Naive thymus-derived CD4-positive, alpha-beta T cell (primary cell): Measurements from ENCODE around the gene PROSER2. TPM values are rescaled to one million over a fixed set of nuclear protein-coding genes. Genes with fewer than 3 reads are reported as not detected.
A peak's percentile ranks its signal among the peaks of the same experiment; 100 is the strongest.

ENCODE experiments used
- ATAC-seq: fragments of 150-1000 bp; cut with Tn5 transposase; 2 replicates; pipeline ENCODE4 v1.10.0; 2021; ENCODE audit warnings: mild to moderate bottlenecking, moderate library complexity
- CTCF ChIA-PET: fragments of 350-600 bp; sonication (Branson Sonifier 250); formaldehyde crosslinking; loops from one replicate; lab custom pipeline; 2021; ENCODE audit warnings: antibody characterized with exemption; lab: Charles Lee
- POLR2A ChIA-PET: fragments of 350-600 bp; sonication (Branson Sonifier 250); formaldehyde crosslinking; loops from one replicate; lab custom pipeline; 2021; ENCODE audit warnings: antibody characterized with exemption, inconsistent platforms; lab: Charles Lee
- DNase-seq, 9 donors: peaks; one replicate each; pipeline versions ENCODE4 v3.0.0 to v3.0.0-alpha.2; 2020 to 2022; ENCODE audit warnings: mixed read lengths in 1 of 9
- H3K27ac ChIP-seq: one replicate; pipeline ENCODE4 v1.7.0; 2013; ENCODE audit warnings: mild to moderate bottlenecking, low read depth, low read length, moderate library complexity
- H3K27me3 ChIP-seq, 2 donors: one replicate each; pipeline ENCODE4 v1.7.0; 2013; ENCODE audit warnings: low read length in 2 of 2, mild to moderate bottlenecking in 2 of 2, moderate library complexity in 2 of 2; ENCODE audit not compliant: control insufficient read depth in 2 of 2, insufficient read depth in 2 of 2
- H3K36me3 ChIP-seq, 3 experiments: 1 replicate in 2 of 3; 2 replicates in 1 of 3; pipeline ENCODE4 v1.7.0; 2013; ENCODE audit warnings: low read length in 3 of 3, mild to moderate bottlenecking in 3 of 3, moderate library complexity in 1 of 3; ENCODE audit not compliant: insufficient read depth in 3 of 3, control insufficient read depth in 2 of 3
- H3K4me1 ChIP-seq, 2 donors: one replicate each; pipeline ENCODE4 v1.7.0; 2013; ENCODE audit warnings: low read length in 2 of 2, mild to moderate bottlenecking in 2 of 2, moderate library complexity in 1 of 2; ENCODE audit not compliant: control insufficient read depth in 2 of 2, insufficient read depth in 2 of 2
- H3K4me3 ChIP-seq: 2 replicates; pipeline ENCODE4 v1.7.0; 2013; ENCODE audit warnings: mild to moderate bottlenecking, low read length
- H3K9me3 ChIP-seq, 3 experiments: 1 replicate in 2 of 3; 2 replicates in 1 of 3; pipeline ENCODE4 v1.7.0; 2013; ENCODE audit warnings: low read length in 3 of 3; ENCODE audit not compliant: control insufficient read depth in 2 of 3
- H3K27ac Mint-ChIP-seq, 9 donors: one replicate each; pipeline ENCODE4 v1.8.0; 2020 to 2022; ENCODE audit warnings: mixed read lengths in 9 of 9, mild to moderate bottlenecking in 8 of 9, moderate library complexity in 5 of 9, inconsistent platforms in 2 of 9
- H3K27me3 Mint-ChIP-seq, 5 donors: one replicate each; pipeline ENCODE4 v1.8.0; 2021 to 2022; ENCODE audit warnings: mixed read lengths in 5 of 5, mild to moderate bottlenecking in 1 of 5
- H3K36me3 Mint-ChIP-seq, 5 donors: one replicate each; pipeline ENCODE4 v1.8.0; 2020 to 2022; ENCODE audit warnings: mixed read lengths in 5 of 5, mild to moderate bottlenecking in 3 of 5, inconsistent platforms in 1 of 5
- H3K4me1 Mint-ChIP-seq, 7 donors: one replicate each; pipeline ENCODE4 v1.8.0; 2020 to 2022; ENCODE audit warnings: mixed read lengths in 7 of 7, mild to moderate bottlenecking in 3 of 7, inconsistent platforms in 1 of 7
- H3K4me3 Mint-ChIP-seq, 10 donors: one replicate each; pipeline ENCODE4 v1.8.0; 2020 to 2022; ENCODE audit warnings: mild to moderate bottlenecking in 10 of 10, mixed read lengths in 10 of 10, moderate library complexity in 6 of 10, inconsistent platforms in 2 of 10
- H3K9me3 Mint-ChIP-seq, 11 donors: one replicate each; pipeline ENCODE4 v1.8.0; 2020 to 2022; ENCODE audit warnings: mixed read lengths in 11 of 11, mild to moderate bottlenecking in 4 of 11, inconsistent platforms in 1 of 11, moderate library complexity in 1 of 11
- intact Hi-C, 2 donors: fragments of 100-400 bp; cut with micrococcal nuclease; formaldehyde crosslinking; loops; one replicate each; pipeline ENCODE4 v1.15.1; 2023
- polyA plus RNA-seq, 2 donors: library from polyadenylated mRNA; unstranded; fragments of 300-500 nt; fragmentation: Illumina TruSeq; gene quantifications; one replicate each; pipeline ENCODE4 v1.2.3, GENCODE V29; 2021
- total RNA-seq, 6 experiments: library from RNA in 5 of 6; stranded (reverse) in 5 of 6; gene quantifications; 1 replicate in 5 of 6; 2 replicates in 1 of 6; pipeline ENCODE4 v1.2.3 and lab custom pipeline; 2021 to 2026

PROSER2 gene
- total and polyA plus RNA-seq, 7 experiments from 2014 or later: 0.07 to 4.9 (median 2.2) TPM

GRCh38 chr10:11838298-11838852, 15.2 kb downstream of the PROSER2 start:
- Histone ChIP-seq H3K27me3 (no peaks in the 10 kb centered on the region), H3K27ac (no peak overlapping the region), H3K36me3 (no peaks in the 10 kb centered on the region), H3K9me3 (no peaks in the 10 kb centered on the region), H3K4me3 (no peak overlapping the region), H3K4me1 (no peaks in the 10 kb centered on the region)
- Mint-ChIP-seq H3K27me3 (peaks cover 0 to 24% (median 6%) of the 10 kb centered on the region in 5 donors), H3K27ac (peak overlapping the region in 1 of 9 donors; percentile 41), H3K4me3 (no peak overlapping the region), H3K4me1 (peaks cover 0 to 17% (median 6%) of the 10 kb centered on the region in 7 donors), H3K9me3 (no peaks in the 10 kb centered on the region), H3K36me3 (peaks cover 0 to 8% (median 0%) of the 10 kb centered on the region in 5 donors)
- CTCF ChIA-PET: no interaction called here
- DNase-seq: no peak
- POLR2A ChIA-PET: interaction anchor here (0.9 kb wide), 1 partner anchor 13 kb away, joined by 3 read pairs; no protein-coding TSS in a partner anchor
- intact Hi-C loops: no loop called here
- ATAC-seq: no peak

GRCh38 chr10:11841375-11841774, 18.2 kb downstream of the PROSER2 start:
- POLR2A ChIA-PET: no interaction called here
- Histone ChIP-seq H3K4me1 (peaks cover 0 to 7% of the 10 kb centered on the region in 2 donors), H3K36me3 (no peaks in the 10 kb centered on the region), H3K9me3 (no peaks in the 10 kb centered on the region), H3K27ac (no peak overlapping the region), H3K4me3 (no peak overlapping the region), H3K27me3 (no peaks in the 10 kb centered on the region)
- H3K27ac Mint-ChIP-seq: no peak overlapping the region
- H3K9me3 Mint-ChIP-seq: no peaks in the 10 kb centered on the region
- CTCF ChIA-PET: no interaction called here
- ATAC-seq (no peak), DNase-seq (no peak)
- peaks cover 5 to 39% (median 17%) of the 10 kb centered on the region in 7 donors for H3K4me1 Mint-ChIP-seq
- H3K27me3 Mint-ChIP-seq: peaks cover 5 to 43% (median 8%) of the 10 kb centered on the region in 5 donors
- H3K36me3 Mint-ChIP-seq: peaks cover 0 to 4% (median 0%) of the 10 kb centered on the region in 5 donors
- intact Hi-C loops: no loop called here
- H3K4me3 Mint-ChIP-seq: no peak overlapping the region

DNA sequence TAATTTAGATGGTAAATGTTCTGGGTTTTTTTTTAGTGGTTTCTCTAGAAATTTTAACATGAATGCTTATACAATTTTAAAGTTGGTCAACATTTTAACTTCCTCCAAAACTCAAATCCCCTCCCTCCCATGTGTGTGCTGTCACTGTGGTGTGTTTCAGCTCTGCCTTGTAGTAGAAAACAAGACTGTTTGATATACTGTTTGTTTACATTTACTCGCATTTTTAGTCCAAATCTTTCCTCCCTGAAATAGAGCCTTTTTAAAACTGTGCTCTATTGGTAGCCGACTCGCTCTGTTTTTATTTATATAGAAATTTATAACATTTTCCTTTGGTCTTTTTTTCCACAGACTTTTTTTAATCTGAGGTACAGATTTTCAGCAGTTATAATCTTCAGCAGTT, 19.3 kb downstream of the PROSER2 start:
- peak overlapping the region in 1 of 9 donors; percentile 70 for H3K27ac Mint-ChIP-seq
- Histone ChIP-seq H3K27ac (no peak overlapping the region), H3K27me3 (no peaks in the 10 kb centered on the region), H3K4me3 (no peak overlapping the region), H3K36me3 (no peaks in the 10 kb centered on the region), H3K4me1 (peaks cover 0 to 7% of the 10 kb centered on the region in 2 donors), H3K9me3 (no peaks in the 10 kb centered on the region)
- DNase-seq (no peak), ATAC-seq (no peak)
- peaks cover 0 to 4% (median 0%) of the 10 kb centered on the region in 5 donors for H3K36me3 Mint-ChIP-seq
- ChIA-PET POLR2A (no interaction called here), CTCF (no interaction called here)
- H3K27me3 Mint-ChIP-seq: peaks cover 7 to 46% (median 8%) of the 10 kb centered on the region in 5 donors
- intact Hi-C loops: no loop called here
- peaks cover 4 to 36% (median 14%) of the 10 kb centered on the region in 7 donors for H3K4me1 Mint-ChIP-seq
- H3K9me3 Mint-ChIP-seq: no peaks in the 10 kb centered on the region
- H3K4me3 Mint-ChIP-seq: no peak overlapping the region

DNA sequence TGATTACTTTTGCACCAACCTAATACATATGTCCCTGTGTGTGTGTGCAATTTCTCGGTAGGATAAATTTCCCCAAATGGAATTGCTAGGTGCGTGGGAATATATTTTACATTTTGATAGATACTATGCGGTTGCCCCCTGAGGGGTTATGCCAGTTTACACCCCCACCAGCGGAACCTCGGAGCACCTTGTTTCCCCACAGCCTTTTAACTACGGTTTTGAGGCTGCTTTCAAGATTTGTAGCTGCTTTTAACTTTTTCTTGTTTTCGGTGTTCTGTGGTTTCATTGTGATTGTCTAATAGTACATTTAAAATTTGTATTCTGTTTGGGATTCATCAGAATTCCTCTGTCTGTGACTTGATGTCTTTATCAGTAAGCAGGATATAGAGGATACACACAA, 22.0 kb downstream of the PROSER2 start:
- H3K9me3 ChIP-seq: no peaks in the 10 kb centered on the region
- ChIA-PET CTCF (no interaction called here), POLR2A (no interaction called here)
- peaks cover 0 to 7% of the 10 kb centered on the region in 2 donors for H3K4me1 ChIP-seq
- Mint-ChIP-seq H3K27me3 (peaks cover 7 to 51% (median 14%) of the 10 kb centered on the region in 5 donors), H3K4me3 (peak overlapping the region in 7 of 10 donors; percentile 59 to 80 (median 62)), H3K36me3 (peaks cover 0 to 12% (median 0%) of the 10 kb centered on the region in 5 donors), H3K4me1 (peaks cover 0 to 34% (median 13%) of the 10 kb centered on the region in 7 donors), H3K9me3 (no peaks in the 10 kb centered on the region), H3K27ac (peak overlapping the region in 1 of 9 donors; percentile 54)
- no peak overlapping the region for H3K27ac ChIP-seq
- intact Hi-C loops: no loop called here
- DNase-seq: peak in 5 of 9 donors; percentile 11 to 42 (median 20)
- no peak for ATAC-seq
- H3K4me3 ChIP-seq: no peak overlapping the region
- no peaks in the 10 kb centered on the region for H3K36me3 ChIP-seq
- no peaks in the 10 kb centered on the region for H3K27me3 ChIP-seq

GRCh38 chr10:11846542-11846941, 23.4 kb downstream of the PROSER2 start:
- intact Hi-C loops: no loop called here
- H3K27me3 Mint-ChIP-seq: peaks cover 7 to 52% (median 14%) of the 10 kb centered on the region in 5 donors

DNA sequence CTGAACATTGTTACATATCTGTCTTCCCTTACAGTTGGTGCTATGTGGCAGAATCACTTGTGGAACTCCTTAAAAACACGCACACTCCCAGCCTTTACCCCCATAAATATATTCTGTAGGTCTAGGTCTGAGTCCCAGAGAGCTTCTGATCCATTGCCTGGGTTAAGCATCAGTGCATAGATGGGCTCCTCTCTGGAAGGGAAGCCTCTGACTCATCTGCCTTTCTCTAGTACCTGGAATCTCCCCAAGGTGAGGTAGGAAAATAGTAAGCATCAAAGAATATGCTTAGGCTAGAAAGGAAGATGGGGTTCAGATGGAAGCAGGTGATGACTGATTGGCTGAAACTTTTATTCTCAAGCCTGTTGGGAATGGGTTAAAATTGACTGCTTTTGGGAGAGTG, 26.1 kb downstream of the PROSER2 start:
- Histone ChIP-seq H3K27ac (no peak overlapping the region), H3K4me1 (peaks cover 0 to 7% of the 10 kb centered on the region in 2 donors), H3K36me3 (no peaks in the 10 kb centered on the region), H3K27me3 (no peaks in the 10 kb centered on the region), H3K9me3 (no peaks in the 10 kb centered on the region), H3K4me3 (no peak overlapping the region)
- intact Hi-C loops: no loop called here
- H3K27me3 Mint-ChIP-seq: peaks cover 4 to 51% (median 18%) of the 10 kb centered on the region in 5 donors
- H3K9me3 Mint-ChIP-seq: no peaks in the 10 kb centered on the region
- no peak overlapping the region for H3K27ac Mint-ChIP-seq
- no peak for ATAC-seq
- POLR2A ChIA-PET: no interaction called here
- H3K4me3 Mint-ChIP-seq: no peak overlapping the region
- no peak for DNase-seq
- peaks cover 0 to 32% (median 14%) of the 10 kb centered on the region in 7 donors for H3K4me1 Mint-ChIP-seq
- CTCF ChIA-PET: interaction anchor here (0.6 kb wide), 1 partner anchor 16 kb away, joined by 4 read pairs; no protein-coding TSS in a partner anchor
- peaks cover 0 to 27% (median 0%) of the 10 kb centered on the region in 5 donors for H3K36me3 Mint-ChIP-seq

More at GRCh38 chr10:11846542-11846941, 23.4 kb downstream of the PROSER2 start:
- no peaks in the 10 kb centered on the region for H3K9me3 ChIP-seq
- H3K36me3 ChIP-seq: no peaks in the 10 kb centered on the region
- no peak for ATAC-seq
- H3K9me3 Mint-ChIP-seq: no peaks in the 10 kb centered on the region
- H3K27ac ChIP-seq: no peak overlapping the region
- H3K4me1 ChIP-seq: peaks cover 0 to 7% of the 10 kb centered on the region in 2 donors
- DNase-seq: no peak
- H3K27ac Mint-ChIP-seq: peak overlapping the region in 1 of 9 donors; percentile 3
- H3K4me1 Mint-ChIP-seq: peaks cover 0 to 34% (median 14%) of the 10 kb centered on the region in 7 donors
- ChIA-PET POLR2A (no interaction called here), CTCF (no interaction called here)
- H3K4me3 ChIP-seq: no peak overlapping the region
- H3K36me3 Mint-ChIP-seq: peaks cover 0 to 16% (median 0%) of the 10 kb centered on the region in 5 donors
- H3K4me3 Mint-ChIP-seq: peak overlapping the region in 2 of 10 donors; percentile 23 to 67
- H3K27me3 ChIP-seq: no peaks in the 10 kb centered on the region
